Parathyroid adenoma (tissue), 2 donors: ENCODE results near the gene NAA16.

Experiments
- H2AFZ ChIP-seq: fragments of 300-600 bp; sonication (generic); one replicate; pipeline ENCODE4 v1.7.0; 2017; ENCODE audit warnings: antibody characterized with exemption, mild to moderate bottlenecking
- H3K27ac ChIP-seq: fragments of 300-600 bp; sonication (generic); one replicate; pipeline ENCODE4 v1.7.0; 2017
- H3K27me3 ChIP-seq: fragments of 300-600 bp; sonication (generic); one replicate; pipeline ENCODE4 v1.7.0; 2017; ENCODE audit warnings: low read length; ENCODE audit not compliant: control insufficient read depth, insufficient read depth
- H3K36me3 ChIP-seq: fragments of 300-600 bp; sonication (generic); one replicate; pipeline ENCODE4 v1.7.0; 2017; ENCODE audit warnings: low read length; ENCODE audit not compliant: control insufficient read depth, insufficient read depth
- H3K4me1 ChIP-seq: fragments of 300-600 bp; sonication (generic); one replicate; pipeline ENCODE4 v1.7.0; 2017; ENCODE audit warnings: control low read depth
- H3K4me2 ChIP-seq: fragments of 300-600 bp; sonication (generic); one replicate; pipeline ENCODE4 v1.7.0; 2017; ENCODE audit warnings: low read length
- H3K4me3 ChIP-seq: fragments of 300-600 bp; sonication (generic); one replicate; pipeline ENCODE4 v1.7.0; 2017; ENCODE audit warnings: low read depth, low read length
- H3K79me2 ChIP-seq: fragments of 300-600 bp; sonication (generic); one replicate; pipeline ENCODE4 v1.7.0; 2017; ENCODE audit warnings: control low read depth
- H3K9ac ChIP-seq: fragments of 300-600 bp; sonication (generic); one replicate; pipeline ENCODE4 v1.7.0; 2017; ENCODE audit warnings: mild to moderate bottlenecking
- H3K9me3 ChIP-seq: fragments of 300-600 bp; sonication (generic); one replicate; pipeline ENCODE4 v1.7.0; 2017; ENCODE audit warnings: low read length; ENCODE audit not compliant: control insufficient read depth
- CTCF ChIP-seq: fragments of 300-600 bp; sonication (generic); IDR thresholded peaks from one replicate; pipeline ENCODE4 v1.7.0; 2017; ENCODE audit warnings: antibody characterized with exemption, mild to moderate bottlenecking
- donor health status: primary hyperparathyroidism.

NAA16 gene

GRCh38 chr13:41387576-41387975 lies 76.5 kb downstream of the NAA16 start:
- Histone ChIP-seq H3K4me2 (no peak overlapping the region), H3K4me3 (no peak overlapping the region), H2AFZ (no peak overlapping the region), H3K9ac (no peak overlapping the region), H3K9me3 (no peaks in the 10 kb centered on the region), H3K36me3 (no peaks in the 10 kb centered on the region), H3K79me2 (no peaks in the 10 kb centered on the region), H3K4me1 (no peaks in the 10 kb centered on the region), H3K27me3 (no peaks in the 10 kb centered on the region), H3K27ac (no peak overlapping the region)
- no peak for TF ChIP-seq CTCF

GRCh38 chr13:41388143-41388881 lies 77.2 kb downstream of the NAA16 start:
- H2AFZ ChIP-seq: no peak overlapping the region
- no peak for TF ChIP-seq CTCF
- no peak overlapping the region for H3K27ac ChIP-seq
- no peaks in the 10 kb centered on the region for H3K36me3 ChIP-seq
- no peaks in the 10 kb centered on the region for H3K27me3 ChIP-seq
- no peak overlapping the region for H3K9ac ChIP-seq
- H3K79me2 ChIP-seq: no peaks in the 10 kb centered on the region
- H3K4me1 ChIP-seq: no peaks in the 10 kb centered on the region
- no peak overlapping the region for H3K4me3 ChIP-seq
- H3K9me3 ChIP-seq: no peaks in the 10 kb centered on the region
- no peak overlapping the region for H3K4me2 ChIP-seq

- Histone ChIP-seq H3K36me3 (no peaks in the 10 kb centered on the region), H3K9me3 (no peaks in the 10 kb centered on the region), H3K79me2 (no peaks in the 10 kb centered on the region), H3K27me3 (no peaks in the 10 kb centered on the region), H2AFZ (no peak overlapping the region), H3K9ac (no peak overlapping the region), H3K27ac (no peak overlapping the region), H3K4me3 (no peak overlapping the region), H3K4me2 (no peak overlapping the region), H3K4me1 (no peaks in the 10 kb centered on the region)
- no peak for TF ChIP-seq CTCF
Observed at GRCh38 chr13:41389580-41389979, 78.5 kb downstream of the NAA16 start.

- H3K27ac ChIP-seq: no peak overlapping the region
- H3K36me3 ChIP-seq: no peaks in the 10 kb centered on the region
- no peak overlapping the region for H2AFZ ChIP-seq
- H3K79me2 ChIP-seq: no peaks in the 10 kb centered on the region
- H3K9ac ChIP-seq: no peak overlapping the region
- H3K4me3 ChIP-seq: no peak overlapping the region
- no peak overlapping the region for H3K4me2 ChIP-seq
- no peaks in the 10 kb centered on the region for H3K9me3 ChIP-seq
- TF ChIP-seq CTCF: no peak
- no peaks in the 10 kb centered on the region for H3K4me1 ChIP-seq
- H3K27me3 ChIP-seq: no peaks in the 10 kb centered on the region
Observed at GRCh38 chr13:41394166-41394565, 83.1 kb downstream of the NAA16 start.
